ENCODE results near the gene TLK2. TPM values are rescaled to one million over a fixed set of nuclear protein-coding genes. Genes with fewer than 3 reads are reported as not detected.

The TLK2 gene
- total RNA-seq, 1 donor from 2014 or later: 53.4 TPM

- Mint-ChIP-seq H3K27ac (no peak overlapping the region), H3K27me3 (no peaks in the 10 kb centered on the region), H3K4me1 (ENCODE audit: unreplicated experiment) (peaks cover 8% of the 10 kb centered on the region), H3K36me3 (peaks cover 8% of the 10 kb centered on the region), H3K4me3 (no peak overlapping the region), H3K9me3 (peaks cover 8% of the 10 kb centered on the region)
- TF ChIP-seq CTCF (conservative IDR thresholded peaks at IDR 0.05): no peak
- no peak for DNase-seq (ENCODE audit: extremely low spot score, unreplicated experiment)
Observed at GRCh38 chr17:62660629-62661118, 182.0 kb downstream of the TLK2 start.

- Mint-ChIP-seq H3K27me3 (no peaks in the 10 kb centered on the region), H3K4me3 (no peak overlapping the region), H3K27ac (no peak overlapping the region), H3K36me3 (peaks cover 8% of the 10 kb centered on the region), H3K4me1 (ENCODE audit: unreplicated experiment) (peaks cover 8% of the 10 kb centered on the region), H3K9me3 (peaks cover 8% of the 10 kb centered on the region)
- no peak for TF ChIP-seq CTCF (conservative IDR thresholded peaks at IDR 0.05)
- DNase-seq (ENCODE audit: extremely low spot score, unreplicated experiment): no peak
Observed at GRCh38 chr17:62661337-62661736, 182.7 kb downstream of the TLK2 start.

- no peak for TF ChIP-seq CTCF (conservative IDR thresholded peaks at IDR 0.05)
- peaks cover 8% of the 10 kb centered on the region for H3K9me3 Mint-ChIP-seq
- H3K27ac Mint-ChIP-seq: no peak overlapping the region
- peaks cover 8% of the 10 kb centered on the region for H3K36me3 Mint-ChIP-seq
- H3K4me3 Mint-ChIP-seq: no peak overlapping the region
- no peaks in the 10 kb centered on the region for H3K27me3 Mint-ChIP-seq
- H3K4me1 Mint-ChIP-seq (ENCODE audit: unreplicated experiment): peaks cover 3% of the 10 kb centered on the region
- no peak for DNase-seq (ENCODE audit: extremely low spot score, unreplicated experiment)
Observed at GRCh38 chr17:62662855-62663254, 184.2 kb downstream of the TLK2 start.

Other genes with a start within 250 kb of the TLK2 start
- gene EFCAB3, start 98.3 kb upstream of the TLK2 start, total RNA-seq (ENCODE audit: low replicate concordance): not detected in 2 replicates
- 27.8 and 29.6 TPM in 2 replicates for gene METTL2A, start 54.9 kb upstream of the TLK2 start, total RNA-seq (ENCODE audit: low replicate concordance)
- gene MRC2, start 148.8 kb downstream of the TLK2 start, total RNA-seq (ENCODE audit: low replicate concordance): 1.9 and 52.7 TPM in 2 replicates

Data from type B pancreatic cell (in vitro differentiated cells).